HepG2 (cell line): Measurements from ENCODE around the gene PPP1R15B. TPM values are rescaled to one million over a fixed set of nuclear protein-coding genes. Genes with fewer than 3 reads are reported as not detected.

Source experiments
- ISL2 ChIP-seq: sonication (generic); formaldehyde crosslinking; IDR thresholded peaks from 2 replicates; pipeline ENCODE4 v1.5.0; 2020; ENCODE audit warnings: missing genetic modification reagents
- JDP2 ChIP-seq: sonication (generic); formaldehyde crosslinking; IDR thresholded peaks from 2 replicates; pipeline ENCODE4 v1.8.1; 2022; ENCODE audit warnings: missing genetic modification reagents, borderline replicate concordance
- KLF12 ChIP-seq: sonication (generic); formaldehyde crosslinking; IDR thresholded peaks from 2 replicates; pipeline ENCODE4 v1.4.0; 2020; ENCODE audit warnings: missing genetic modification reagents, borderline replicate concordance
- ZHX1 ChIP-seq: sonication (generic); formaldehyde crosslinking; IDR thresholded peaks from 2 replicates; pipeline ENCODE4 v1.8.1; 2022; ENCODE audit warnings: low read depth, mild to moderate bottlenecking, missing genetic modification reagents
- ZNF646 ChIP-seq: sonication (generic); formaldehyde crosslinking; IDR thresholded peaks from 2 replicates; pipeline ENCODE4 v1.9.0; 2021; ENCODE audit warnings: mild to moderate bottlenecking, missing genetic modification reagents
- ZNF737 ChIP-seq: sonication (generic); formaldehyde crosslinking; IDR thresholded peaks from 2 replicates; pipeline ENCODE4 v1.5.0; 2020; ENCODE audit warnings: missing genetic modification reagents, mild to moderate bottlenecking, borderline replicate concordance
- polyA plus RNA-seq, 8 experiments: library from polyadenylated mRNA; depleted of rRNA in 3 of 8; stranded (reverse) in 7 of 8; unstranded in 1 of 8; fragments of >200 nt; fragmentation: Illumina TruSeq in 4 of 8; extraction: Trizol in 4 of 8; gene quantifications; 2 replicates each; pipeline versions ENCODE4 v1.2.1 to v1.2.3, GENCODE V29; 2011 to 2016; ENCODE audit warnings: low read depth in 4 of 8, missing spikeins in 1 of 8, mixed read lengths in 1 of 8; ENCODE audit not compliant: insufficient read depth in 1 of 8
- total RNA-seq, 5 experiments: library from RNA; depleted of rRNA; stranded (reverse); fragments of >200 nt; fragmentation: Illumina TruSeq; extraction: Trizol; gene quantifications; 2 replicates each; pipeline ENCODE4 v1.2.3, GENCODE V29; 2016; ENCODE audit warnings: low read depth in 1 of 5
- TF ChIP-seq, protein P1 (sequence below), 2 experiments: sonication (generic) in 1 of 2; formaldehyde crosslinking in 1 of 2; IDR thresholded peaks; 2 replicates each; pipeline versions ENCODE4 v1.6.1 to v1.9.0; 2014 to 2022; ENCODE audit warnings: antibody characterized with exemption in 1 of 2, borderline replicate concordance in 1 of 2, inconsistent platforms in 1 of 2, low read depth in 1 of 2, missing genetic modification reagents in 1 of 2
- TF ChIP-seq, protein P2 (sequence below): sonication (generic); formaldehyde crosslinking; IDR thresholded peaks from 2 replicates; pipeline ENCODE4 v1.5.0; 2020; ENCODE audit warnings: mild to moderate bottlenecking, missing genetic modification reagents

PPP1R15B gene
- total and polyA plus RNA-seq, 2 of the 13 experiments (the other 11 are each of a cell fraction or from before 2014, with no cell fraction given) = 13.4 to 23.8 TPM

GRCh38 chr1:204414016-204414415 is 2.4 kb upstream of the PPP1R15B start (continued):
- TF ChIP-seq, protein P1, sequence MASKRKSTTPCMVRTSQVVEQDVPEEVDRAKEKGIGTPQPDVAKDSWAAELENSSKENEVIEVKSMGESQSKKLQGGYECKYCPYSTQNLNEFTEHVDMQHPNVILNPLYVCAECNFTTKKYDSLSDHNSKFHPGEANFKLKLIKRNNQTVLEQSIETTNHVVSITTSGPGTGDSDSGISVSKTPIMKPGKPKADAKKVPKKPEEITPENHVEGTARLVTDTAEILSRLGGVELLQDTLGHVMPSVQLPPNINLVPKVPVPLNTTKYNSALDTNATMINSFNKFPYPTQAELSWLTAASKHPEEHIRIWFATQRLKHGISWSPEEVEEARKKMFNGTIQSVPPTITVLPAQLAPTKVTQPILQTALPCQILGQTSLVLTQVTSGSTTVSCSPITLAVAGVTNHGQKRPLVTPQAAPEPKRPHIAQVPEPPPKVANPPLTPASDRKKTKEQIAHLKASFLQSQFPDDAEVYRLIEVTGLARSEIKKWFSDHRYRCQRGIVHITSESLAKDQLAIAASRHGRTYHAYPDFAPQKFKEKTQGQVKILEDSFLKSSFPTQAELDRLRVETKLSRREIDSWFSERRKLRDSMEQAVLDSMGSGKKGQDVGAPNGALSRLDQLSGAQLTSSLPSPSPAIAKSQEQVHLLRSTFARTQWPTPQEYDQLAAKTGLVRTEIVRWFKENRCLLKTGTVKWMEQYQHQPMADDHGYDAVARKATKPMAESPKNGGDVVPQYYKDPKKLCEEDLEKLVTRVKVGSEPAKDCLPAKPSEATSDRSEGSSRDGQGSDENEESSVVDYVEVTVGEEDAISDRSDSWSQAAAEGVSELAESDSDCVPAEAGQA (IDR thresholded peaks at IDR 0.05; ENCODE audit: low read depth) = no peak
- TF ChIP-seq, protein P1 (CRISPR knock-in tag; IDR thresholded peaks at IDR 0.05; ENCODE audit: borderline replicate concordance) = no peak
- TF ChIP-seq, protein P2, sequence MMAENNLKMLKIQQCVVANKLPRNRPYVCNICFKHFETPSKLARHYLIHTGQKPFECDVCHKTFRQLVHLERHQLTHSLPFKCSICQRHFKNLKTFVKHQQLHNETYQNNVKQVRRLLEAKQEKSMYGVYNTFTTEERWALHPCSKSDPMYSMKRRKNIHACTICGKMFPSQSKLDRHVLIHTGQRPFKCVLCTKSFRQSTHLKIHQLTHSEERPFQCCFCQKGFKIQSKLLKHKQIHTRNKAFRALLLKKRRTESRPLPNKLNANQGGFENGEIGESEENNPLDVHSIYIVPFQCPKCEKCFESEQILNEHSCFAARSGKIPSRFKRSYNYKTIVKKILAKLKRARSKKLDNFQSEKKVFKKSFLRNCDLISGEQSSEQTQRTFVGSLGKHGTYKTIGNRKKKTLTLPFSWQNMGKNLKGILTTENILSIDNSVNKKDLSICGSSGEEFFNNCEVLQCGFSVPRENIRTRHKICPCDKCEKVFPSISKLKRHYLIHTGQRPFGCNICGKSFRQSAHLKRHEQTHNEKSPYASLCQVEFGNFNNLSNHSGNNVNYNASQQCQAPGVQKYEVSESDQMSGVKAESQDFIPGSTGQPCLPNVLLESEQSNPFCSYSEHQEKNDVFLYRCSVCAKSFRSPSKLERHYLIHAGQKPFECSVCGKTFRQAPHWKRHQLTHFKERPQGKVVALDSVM (CRISPR knock-in tag) = no peak
- TF ChIP-seq ISL2 = no peak
- TF ChIP-seq ZHX1 (CRISPR knock-in tag) = no peak
- no peak for TF ChIP-seq JDP2 (CRISPR knock-in tag)
- TF ChIP-seq ZNF646 (CRISPR knock-in tag) = no peak
- no peak for TF ChIP-seq KLF12 (CRISPR knock-in tag)
- TF ChIP-seq ZNF737 (CRISPR knock-in tag) = no peak
